Measurements from ENCODE around the gene SSH2.

DNA sequence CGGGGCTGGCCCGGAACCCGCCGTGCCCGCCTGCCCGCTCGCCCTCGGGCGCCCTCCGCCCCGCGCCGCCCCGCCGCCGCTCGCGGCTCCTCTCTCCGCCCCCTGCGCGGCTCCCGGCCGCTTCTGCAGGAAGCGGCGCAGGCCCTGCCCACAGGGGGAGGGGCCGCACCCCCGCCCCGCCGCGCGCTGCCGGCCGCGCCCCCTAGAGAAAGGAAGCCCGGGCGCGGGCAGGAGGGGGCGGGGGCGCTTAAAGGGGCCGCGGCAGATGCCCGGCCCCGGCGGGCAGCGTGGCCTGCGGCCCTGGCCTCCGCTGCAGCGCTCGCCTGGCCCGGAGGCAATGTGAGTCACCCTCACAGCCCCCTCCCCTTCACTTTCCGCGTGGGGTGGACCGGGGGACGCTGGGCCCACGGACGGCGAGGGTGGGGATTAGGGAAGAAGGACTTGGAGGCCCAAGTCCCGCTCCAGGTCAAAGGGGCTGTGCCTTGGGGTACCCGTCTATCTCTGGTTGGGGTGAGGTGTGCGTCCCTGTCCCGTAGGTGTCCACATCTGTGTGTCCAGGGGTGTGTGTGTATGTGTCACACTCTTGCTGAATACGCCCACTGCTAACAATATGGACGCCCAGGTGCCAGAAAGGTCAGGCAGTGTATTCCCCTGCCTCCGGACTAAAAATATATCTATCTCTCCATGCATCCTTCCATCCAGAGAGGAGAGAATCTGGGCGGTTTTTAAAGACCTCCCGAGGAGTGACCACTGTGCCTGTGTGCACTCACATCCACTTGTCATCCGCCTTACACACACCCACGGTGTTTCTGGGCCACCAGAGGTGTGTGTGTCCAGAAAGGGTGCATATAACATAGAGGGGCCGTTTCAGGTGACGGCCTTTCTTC lies 340.3 kb downstream of the SSH2 start, which contains the start of gene GIT1:
- no peak for TF ChIP-seq CTCF (IDR thresholded peaks at IDR 0.05)
- TF ChIP-seq GABPA (IDR thresholded peaks at IDR 0.05; ENCODE audit: low read depth) = no peak; the same call in 1 of the 2 replicates

Data from SK-N-SH (cell line).